ENCODE data around the gene GRIA3. TPM values are rescaled to one million over a fixed set of nuclear protein-coding genes. Genes with fewer than 3 reads are reported as not detected.
A peak's percentile ranks its signal among the peaks of the same experiment; 100 is the strongest.

GRIA3 gene
- total and polyA plus RNA-seq, 10 of the 15 experiments (the other 5 are each of a cell fraction or from before 2014, with no cell fraction given): 0.45 to 4.3 (median 2.2) TPM

- H3K9me3 ChIP-seq (replicated peaks; ENCODE audit: control insufficient read depth, insufficient read depth, low read length): no peaks in the 10 kb centered on the region
- ChIA-PET RAD21 (ENCODE audit: unreplicated experiment) (interaction anchor here (1.2 to 2.5 kb wide), 5 partner anchors 9 to 84 kb away, joined by 3 to 10 read pairs (median 5); no protein-coding TSS in a partner anchor), CTCF (interaction anchor here (0.9 to 1.2 kb wide), 5 partner anchors 12 to 22 kb away, joined by 3 to 4 read pairs (median 3); no protein-coding TSS in a partner anchor), POLR2A (interaction anchor here (1.1 to 6.1 kb wide), 2 partner anchors 14 to 21 kb away, joined by 3 to 27 read pairs; no protein-coding TSS in a partner anchor), SMC1A (ENCODE audit: uncharacterized antibody, unreplicated experiment) (interaction anchor here (0.6 to 5.6 kb wide), 11 partner anchors 9 to 83 kb away, joined by 3 to 45 read pairs (median 3); no protein-coding TSS in a partner anchor)
- intact Hi-C loops (cut with micrococcal nuclease; ENCODE audit: unreplicated experiment): loop anchor here (2.0 kb wide), 1 partner anchor 69 kb away; no protein-coding TSS in a partner anchor
- BruUV-seq (replicated peaks): no TSS peak
- H3K27me3 ChIP-seq (replicated peaks in 1 of 2; ENCODE audit: control insufficient read depth in 2 of 2, insufficient read depth in 2 of 2, low read length in 1 of 2): no peaks in the 10 kb centered on the region
- FAIRE-seq (peak; percentile 49), DNase-seq (ENCODE audit: low read depth, low spot score) (no peak), ATAC-seq (peak; percentile 84)
- TF ChIP-seq POU2F2 (IDR thresholded peaks at IDR 0.05; ENCODE audit: borderline replicate concordance, low read depth, low read length) (no peak), CBX3 (IDR thresholded peaks at IDR 0.05; ENCODE audit: borderline replicate concordance, low read depth) (no peak), SREBF2 (IDR thresholded peaks at IDR 0.05; ENCODE audit: low read length) (no peak), USF2 (IDR thresholded peaks at IDR 0.05; ENCODE audit: borderline replicate concordance, low read depth, low read length) (no peak), JUNB (IDR thresholded peaks at IDR 0.05) (peak; percentile 63), NBN (IDR thresholded peaks at IDR 0.05) (no peak), ZNF274 (IDR thresholded peaks at IDR 0.05; ENCODE audit: insufficient read depth, insufficient read length) (no peak), NRF1 (conservative IDR thresholded peaks at IDR 0.05; ENCODE audit: low read depth, low read length) (no peak), EP300 (IDR thresholded peaks at IDR 0.05; ENCODE audit: borderline replicate concordance in 1 of 2, control insufficient read depth in 1 of 2, low read depth in 2 of 2, low read length in 2 of 2) (peak in 1 of 2 experiments; percentile 53; a peak in 1 of 4 replicates), SKIL (IDR thresholded peaks at IDR 0.05; ENCODE audit: low read depth, poor library complexity, severe bottlenecking) (no peak), NR2F1 (conservative IDR thresholded peaks at IDR 0.05) (peak; percentile 58; the same call in 1 of the 2 replicates), BACH1 (IDR thresholded peaks at IDR 0.05; ENCODE audit: borderline replicate concordance) (peak; percentile 55; the same call in 1 of the 2 replicates), ASH2L (IDR thresholded peaks at IDR 0.05; ENCODE audit: borderline replicate concordance, low read depth) (no peak), NFIC (IDR thresholded peaks at IDR 0.05; ENCODE audit: low read depth, low read length) (0 out of 2 replicates have a peak, but pooled peaks have one; percentile 16)
- in situ Hi-C loops (cut with MboI): no loop called here
- H3K27ac ChIP-seq (ENCODE audit: control insufficient read depth, insufficient read depth): no peak overlapping the region
- no peaks in the 10 kb centered on the region for H3K36me3 ChIP-seq (ENCODE audit: control insufficient read depth in 2 of 2, insufficient read depth in 2 of 2, low read length in 1 of 2)
- no peak overlapping the region for H3K4me3 ChIP-seq
- no peak overlapping the region for H3K4me2 ChIP-seq (ENCODE audit: control insufficient read depth, insufficient read depth)
- no peaks in the 10 kb centered on the region for H3K4me1 ChIP-seq (ENCODE audit: control insufficient read depth, insufficient read depth, low read length)
- WGBS (ENCODE audit: insufficient coverage, insufficient replicate concordance, low lambda C conversion rate, missing lambda C conversion rate): 4% methylated on average over 4 of the region's 4 CpGs
- H2AFZ ChIP-seq (ENCODE audit: control insufficient read depth, low read depth, low read length): peak overlapping the region; percentile 13; the same call in 1 of the 2 replicates
- no peak overlapping the region for H3K9ac ChIP-seq (ENCODE audit: control insufficient read depth, insufficient read depth, low read length)
- H3K79me2 ChIP-seq (ENCODE audit: control insufficient read depth, insufficient read depth, low read length): no peaks in the 10 kb centered on the region
- no peaks in the 10 kb centered on the region for H4K20me1 ChIP-seq (ENCODE audit: control insufficient read depth, insufficient read depth)
Observed at GRCh38 chrX:123339221-123339905, 155.3 kb downstream of the GRIA3 start.
